HG03196 (cell line): ENCODE data around the gene PTPRC.

Experiments used
- ATAC-seq: cut with Tn5 transposase; IDR thresholded peaks from one replicate; pipeline ENCODE4 v1.9.1; 2021; ENCODE audit not compliant: unreplicated experiment

PTPRC gene

DNA sequence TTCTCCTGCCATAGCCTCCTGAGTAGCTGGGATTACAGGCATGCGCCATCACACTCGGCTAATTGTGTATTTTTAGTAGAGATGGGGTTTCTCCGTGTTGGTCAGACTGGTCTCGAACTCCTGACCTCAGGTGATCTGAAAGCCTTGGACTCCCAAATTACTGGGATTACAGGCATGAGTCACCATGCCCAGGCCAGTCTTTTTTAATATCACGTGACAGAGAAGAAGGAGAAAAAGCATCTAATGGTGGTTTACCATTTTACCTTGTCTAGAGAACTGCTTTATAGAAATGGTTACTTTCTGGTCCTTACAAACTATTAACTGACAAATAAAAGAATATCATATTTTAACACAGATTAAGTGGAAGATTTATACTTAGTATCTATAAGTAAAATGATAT is 168.0 kb downstream of the PTPRC start:
- no peak for ATAC-seq
